ENCODE measurements around the gene VOPP1.

VOPP1 gene

DNA sequence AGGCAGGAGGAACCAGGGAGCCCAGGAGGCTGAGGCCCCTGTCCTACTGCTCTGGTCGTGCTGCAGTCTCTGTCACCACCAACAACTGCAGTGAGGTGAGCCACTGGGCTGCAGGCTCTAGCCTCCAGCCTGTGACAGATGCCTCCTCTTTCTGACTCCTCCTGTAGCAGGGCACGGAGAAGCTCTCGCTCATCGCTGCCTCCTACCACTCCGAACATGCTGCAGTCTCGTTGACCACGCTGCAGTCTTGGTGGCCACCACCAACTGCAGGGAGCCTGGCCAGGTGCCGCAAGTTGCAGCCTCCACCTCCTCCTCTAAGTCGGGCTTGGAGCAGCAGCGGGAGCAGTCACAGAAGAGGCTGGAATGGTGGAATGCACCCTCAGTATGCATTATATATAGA is 22.1 kb upstream of the VOPP1 start:
- Histone ChIP-seq H3F3A (ENCODE audit: control insufficient read depth, insufficient read depth) (no peaks in the 10 kb centered on the region), H4K20me1 (ENCODE audit: control insufficient read depth, insufficient read depth, low read depth, low read length) (no peaks in the 10 kb centered on the region), H3K79me2 (ENCODE audit: control insufficient read depth, low read length) (no peaks in the 10 kb centered on the region), H3K4me3 (ENCODE audit: low read length) (no peak overlapping the region), H3K27ac (ENCODE audit: low read depth, low read length) (no peak overlapping the region), H3K36me3 (ENCODE audit: control insufficient read depth, low read length) (no peaks in the 10 kb centered on the region), H3K27me3 (ENCODE audit: control insufficient read depth, low read length) (peaks cover 18% of the 10 kb centered on the region; the same call in 1 of the 2 replicates), H3K9me2 (replicated peaks; ENCODE audit: control insufficient read depth, low read length) (no peaks in the 10 kb centered on the region), H3K4me2 (ENCODE audit: low read length) (no peak overlapping the region), H3K4me1 (ENCODE audit: control insufficient read depth, low read length) (no peaks in the 10 kb centered on the region), H3K9me3 (ENCODE audit: control insufficient read depth, insufficient read depth, low read length) (no peaks in the 10 kb centered on the region)
- no peak for TF ChIP-seq EZH2phosphoT487 (IDR thresholded peaks at IDR 0.05; ENCODE audit: borderline replicate concordance, low read length)
- TF ChIP-seq, protein P1, sequence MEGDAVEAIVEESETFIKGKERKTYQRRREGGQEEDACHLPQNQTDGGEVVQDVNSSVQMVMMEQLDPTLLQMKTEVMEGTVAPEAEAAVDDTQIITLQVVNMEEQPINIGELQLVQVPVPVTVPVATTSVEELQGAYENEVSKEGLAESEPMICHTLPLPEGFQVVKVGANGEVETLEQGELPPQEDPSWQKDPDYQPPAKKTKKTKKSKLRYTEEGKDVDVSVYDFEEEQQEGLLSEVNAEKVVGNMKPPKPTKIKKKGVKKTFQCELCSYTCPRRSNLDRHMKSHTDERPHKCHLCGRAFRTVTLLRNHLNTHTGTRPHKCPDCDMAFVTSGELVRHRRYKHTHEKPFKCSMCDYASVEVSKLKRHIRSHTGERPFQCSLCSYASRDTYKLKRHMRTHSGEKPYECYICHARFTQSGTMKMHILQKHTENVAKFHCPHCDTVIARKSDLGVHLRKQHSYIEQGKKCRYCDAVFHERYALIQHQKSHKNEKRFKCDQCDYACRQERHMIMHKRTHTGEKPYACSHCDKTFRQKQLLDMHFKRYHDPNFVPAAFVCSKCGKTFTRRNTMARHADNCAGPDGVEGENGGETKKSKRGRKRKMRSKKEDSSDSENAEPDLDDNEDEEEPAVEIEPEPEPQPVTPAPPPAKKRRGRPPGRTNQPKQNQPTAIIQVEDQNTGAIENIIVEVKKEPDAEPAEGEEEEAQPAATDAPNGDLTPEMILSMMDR (IDR thresholded peaks at IDR 0.05; ENCODE audit: low read depth, low read length, poor library complexity, severe bottlenecking), result no peak

DNA sequence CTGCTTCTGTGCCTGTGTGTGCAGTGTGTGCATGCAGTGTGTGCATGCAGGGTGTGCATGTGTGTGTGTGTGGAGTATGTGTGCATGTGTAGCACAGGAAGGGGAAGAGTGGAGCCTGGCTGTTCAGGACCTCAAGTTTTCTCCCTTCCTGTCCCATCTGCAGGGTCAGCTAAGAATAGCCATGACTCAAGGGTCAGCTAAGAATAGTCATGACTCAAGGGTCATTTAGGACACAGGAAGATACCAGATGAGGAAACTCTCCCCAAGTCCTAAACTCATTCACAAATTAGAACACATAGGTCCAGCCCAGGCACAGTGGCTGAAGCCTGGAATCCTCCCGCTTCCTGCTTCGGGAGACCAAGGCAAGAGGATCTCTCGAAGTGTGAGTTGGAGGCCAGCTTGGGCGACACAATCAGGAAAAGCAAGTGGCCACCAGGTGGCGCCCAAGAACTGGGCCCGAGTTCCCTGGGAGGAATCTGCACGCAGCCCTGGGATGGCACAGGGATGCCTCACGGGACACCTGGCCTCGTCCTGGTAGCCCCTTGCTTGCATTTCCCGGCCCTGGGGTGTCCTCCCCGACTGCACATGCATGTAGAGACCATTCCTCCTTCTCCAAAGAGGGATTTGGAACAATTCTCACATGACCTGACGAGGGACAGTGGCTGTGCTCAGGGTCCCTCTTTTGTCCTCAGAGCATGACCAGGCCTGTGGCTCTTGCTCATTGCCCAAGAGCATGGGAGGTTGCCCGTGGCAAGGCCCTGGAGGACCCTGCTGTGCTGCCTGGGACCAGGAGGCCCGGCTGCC is 21.4 kb upstream of the VOPP1 start:
- no peaks in the 10 kb centered on the region for H4K20me1 ChIP-seq (ENCODE audit: control insufficient read depth, insufficient read depth, low read depth, low read length)
- H3K9me2 ChIP-seq (replicated peaks; ENCODE audit: control insufficient read depth, low read length), result no peaks in the 10 kb centered on the region
- no peaks in the 10 kb centered on the region for H3K36me3 ChIP-seq (ENCODE audit: control insufficient read depth, low read length)
- no peaks in the 10 kb centered on the region for H3F3A ChIP-seq (ENCODE audit: control insufficient read depth, insufficient read depth)
- peaks cover 23% of the 10 kb centered on the region; the same call in 1 of the 2 replicates for H3K27me3 ChIP-seq (ENCODE audit: control insufficient read depth, low read length)
- no peaks in the 10 kb centered on the region for H3K79me2 ChIP-seq (ENCODE audit: control insufficient read depth, low read length)
- no peak overlapping the region for H3K27ac ChIP-seq (ENCODE audit: low read depth, low read length)
- H3K4me3 ChIP-seq (ENCODE audit: low read length), result no peak overlapping the region
- no peak overlapping the region for H3K4me2 ChIP-seq (ENCODE audit: low read length)
- no peaks in the 10 kb centered on the region for H3K4me1 ChIP-seq (ENCODE audit: control insufficient read depth, low read length)
- TF ChIP-seq, protein P1 (IDR thresholded peaks at IDR 0.05; ENCODE audit: low read depth, low read length, poor library complexity, severe bottlenecking), result peak; percentile 99
- no peak for TF ChIP-seq EZH2phosphoT487 (IDR thresholded peaks at IDR 0.05; ENCODE audit: borderline replicate concordance, low read length)
- H3K9me3 ChIP-seq (ENCODE audit: control insufficient read depth, insufficient read depth, low read length), result no peaks in the 10 kb centered on the region

DNA sequence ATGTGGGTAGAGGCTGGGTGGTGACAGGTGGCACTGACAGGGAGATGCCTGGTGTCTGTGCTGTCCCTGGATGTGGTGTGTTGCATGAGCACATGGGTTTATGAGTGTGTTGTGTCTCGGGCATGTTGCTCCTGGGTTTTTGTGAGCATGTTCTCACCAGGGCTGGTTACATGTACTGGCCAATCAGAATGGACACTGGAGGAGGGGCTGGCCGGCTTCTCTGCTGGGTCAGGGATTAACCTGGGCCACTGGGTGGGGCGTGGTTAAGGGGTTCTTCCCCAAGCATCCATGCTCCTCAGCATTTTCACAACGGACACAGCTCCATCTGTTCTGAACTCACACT is 20.8 kb upstream of the VOPP1 start:
- Histone ChIP-seq H3K27ac (ENCODE audit: low read depth, low read length) (no peak overlapping the region), H3K4me1 (ENCODE audit: control insufficient read depth, low read length) (no peaks in the 10 kb centered on the region), H3K27me3 (ENCODE audit: control insufficient read depth, low read length) (peaks cover 28% of the 10 kb centered on the region; the same call in 1 of the 2 replicates), H3K9me2 (replicated peaks; ENCODE audit: control insufficient read depth, low read length) (no peaks in the 10 kb centered on the region), H3K79me2 (ENCODE audit: control insufficient read depth, low read length) (no peaks in the 10 kb centered on the region), H3K9me3 (ENCODE audit: control insufficient read depth, insufficient read depth, low read length) (no peaks in the 10 kb centered on the region), H4K20me1 (ENCODE audit: control insufficient read depth, insufficient read depth, low read depth, low read length) (no peaks in the 10 kb centered on the region), H3K4me2 (ENCODE audit: low read length) (no peak overlapping the region), H3F3A (ENCODE audit: control insufficient read depth, insufficient read depth) (no peaks in the 10 kb centered on the region), H3K4me3 (ENCODE audit: low read length) (no peak overlapping the region), H3K36me3 (ENCODE audit: control insufficient read depth, low read length) (no peaks in the 10 kb centered on the region)
- TF ChIP-seq EZH2phosphoT487 (IDR thresholded peaks at IDR 0.05; ENCODE audit: borderline replicate concordance, low read length), result no peak
- TF ChIP-seq, protein P1 (IDR thresholded peaks at IDR 0.05; ENCODE audit: low read depth, low read length, poor library complexity, severe bottlenecking), result no peak

Measured in DOHH2 (cell line).